ENCODE results near the gene VWF. TPM values are rescaled to one million over a fixed set of nuclear protein-coding genes. Genes with fewer than 3 reads are reported as not detected.

The VWF gene
- total and polyA plus RNA-seq, 2 experiments from 2014 or later = 0.42 to 0.56 TPM

DNA sequence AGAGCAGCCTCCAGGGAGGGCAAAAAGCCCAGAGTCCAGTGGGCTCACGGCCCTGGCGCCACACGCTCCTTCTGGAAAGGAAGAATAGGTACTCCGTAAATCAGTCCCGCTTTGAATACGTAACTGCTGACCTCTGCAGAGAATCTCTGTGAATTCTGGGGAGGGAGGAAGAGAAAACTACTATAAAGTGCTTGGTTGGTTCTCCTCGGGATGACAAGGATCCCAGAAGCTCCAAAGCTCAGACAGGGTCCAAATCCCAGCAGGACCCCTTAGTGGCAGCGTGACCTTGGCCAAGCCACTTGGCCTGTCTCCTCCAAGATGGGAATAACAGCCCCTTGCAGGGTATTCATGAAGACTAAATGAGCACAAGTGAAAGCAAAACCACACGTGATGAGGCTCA, 211.1 kb downstream of the VWF start (continued):
- no peak for TF ChIP-seq EZH2phosphoT487 (IDR thresholded peaks at IDR 0.05; ENCODE audit: unreplicated experiment)
- TF ChIP-seq, protein P1, sequence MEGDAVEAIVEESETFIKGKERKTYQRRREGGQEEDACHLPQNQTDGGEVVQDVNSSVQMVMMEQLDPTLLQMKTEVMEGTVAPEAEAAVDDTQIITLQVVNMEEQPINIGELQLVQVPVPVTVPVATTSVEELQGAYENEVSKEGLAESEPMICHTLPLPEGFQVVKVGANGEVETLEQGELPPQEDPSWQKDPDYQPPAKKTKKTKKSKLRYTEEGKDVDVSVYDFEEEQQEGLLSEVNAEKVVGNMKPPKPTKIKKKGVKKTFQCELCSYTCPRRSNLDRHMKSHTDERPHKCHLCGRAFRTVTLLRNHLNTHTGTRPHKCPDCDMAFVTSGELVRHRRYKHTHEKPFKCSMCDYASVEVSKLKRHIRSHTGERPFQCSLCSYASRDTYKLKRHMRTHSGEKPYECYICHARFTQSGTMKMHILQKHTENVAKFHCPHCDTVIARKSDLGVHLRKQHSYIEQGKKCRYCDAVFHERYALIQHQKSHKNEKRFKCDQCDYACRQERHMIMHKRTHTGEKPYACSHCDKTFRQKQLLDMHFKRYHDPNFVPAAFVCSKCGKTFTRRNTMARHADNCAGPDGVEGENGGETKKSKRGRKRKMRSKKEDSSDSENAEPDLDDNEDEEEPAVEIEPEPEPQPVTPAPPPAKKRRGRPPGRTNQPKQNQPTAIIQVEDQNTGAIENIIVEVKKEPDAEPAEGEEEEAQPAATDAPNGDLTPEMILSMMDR (conservative IDR thresholded peaks at IDR 0.05; ENCODE audit: low read depth in 2 of 2) = no peak
- TF ChIP-seq, protein P2, sequence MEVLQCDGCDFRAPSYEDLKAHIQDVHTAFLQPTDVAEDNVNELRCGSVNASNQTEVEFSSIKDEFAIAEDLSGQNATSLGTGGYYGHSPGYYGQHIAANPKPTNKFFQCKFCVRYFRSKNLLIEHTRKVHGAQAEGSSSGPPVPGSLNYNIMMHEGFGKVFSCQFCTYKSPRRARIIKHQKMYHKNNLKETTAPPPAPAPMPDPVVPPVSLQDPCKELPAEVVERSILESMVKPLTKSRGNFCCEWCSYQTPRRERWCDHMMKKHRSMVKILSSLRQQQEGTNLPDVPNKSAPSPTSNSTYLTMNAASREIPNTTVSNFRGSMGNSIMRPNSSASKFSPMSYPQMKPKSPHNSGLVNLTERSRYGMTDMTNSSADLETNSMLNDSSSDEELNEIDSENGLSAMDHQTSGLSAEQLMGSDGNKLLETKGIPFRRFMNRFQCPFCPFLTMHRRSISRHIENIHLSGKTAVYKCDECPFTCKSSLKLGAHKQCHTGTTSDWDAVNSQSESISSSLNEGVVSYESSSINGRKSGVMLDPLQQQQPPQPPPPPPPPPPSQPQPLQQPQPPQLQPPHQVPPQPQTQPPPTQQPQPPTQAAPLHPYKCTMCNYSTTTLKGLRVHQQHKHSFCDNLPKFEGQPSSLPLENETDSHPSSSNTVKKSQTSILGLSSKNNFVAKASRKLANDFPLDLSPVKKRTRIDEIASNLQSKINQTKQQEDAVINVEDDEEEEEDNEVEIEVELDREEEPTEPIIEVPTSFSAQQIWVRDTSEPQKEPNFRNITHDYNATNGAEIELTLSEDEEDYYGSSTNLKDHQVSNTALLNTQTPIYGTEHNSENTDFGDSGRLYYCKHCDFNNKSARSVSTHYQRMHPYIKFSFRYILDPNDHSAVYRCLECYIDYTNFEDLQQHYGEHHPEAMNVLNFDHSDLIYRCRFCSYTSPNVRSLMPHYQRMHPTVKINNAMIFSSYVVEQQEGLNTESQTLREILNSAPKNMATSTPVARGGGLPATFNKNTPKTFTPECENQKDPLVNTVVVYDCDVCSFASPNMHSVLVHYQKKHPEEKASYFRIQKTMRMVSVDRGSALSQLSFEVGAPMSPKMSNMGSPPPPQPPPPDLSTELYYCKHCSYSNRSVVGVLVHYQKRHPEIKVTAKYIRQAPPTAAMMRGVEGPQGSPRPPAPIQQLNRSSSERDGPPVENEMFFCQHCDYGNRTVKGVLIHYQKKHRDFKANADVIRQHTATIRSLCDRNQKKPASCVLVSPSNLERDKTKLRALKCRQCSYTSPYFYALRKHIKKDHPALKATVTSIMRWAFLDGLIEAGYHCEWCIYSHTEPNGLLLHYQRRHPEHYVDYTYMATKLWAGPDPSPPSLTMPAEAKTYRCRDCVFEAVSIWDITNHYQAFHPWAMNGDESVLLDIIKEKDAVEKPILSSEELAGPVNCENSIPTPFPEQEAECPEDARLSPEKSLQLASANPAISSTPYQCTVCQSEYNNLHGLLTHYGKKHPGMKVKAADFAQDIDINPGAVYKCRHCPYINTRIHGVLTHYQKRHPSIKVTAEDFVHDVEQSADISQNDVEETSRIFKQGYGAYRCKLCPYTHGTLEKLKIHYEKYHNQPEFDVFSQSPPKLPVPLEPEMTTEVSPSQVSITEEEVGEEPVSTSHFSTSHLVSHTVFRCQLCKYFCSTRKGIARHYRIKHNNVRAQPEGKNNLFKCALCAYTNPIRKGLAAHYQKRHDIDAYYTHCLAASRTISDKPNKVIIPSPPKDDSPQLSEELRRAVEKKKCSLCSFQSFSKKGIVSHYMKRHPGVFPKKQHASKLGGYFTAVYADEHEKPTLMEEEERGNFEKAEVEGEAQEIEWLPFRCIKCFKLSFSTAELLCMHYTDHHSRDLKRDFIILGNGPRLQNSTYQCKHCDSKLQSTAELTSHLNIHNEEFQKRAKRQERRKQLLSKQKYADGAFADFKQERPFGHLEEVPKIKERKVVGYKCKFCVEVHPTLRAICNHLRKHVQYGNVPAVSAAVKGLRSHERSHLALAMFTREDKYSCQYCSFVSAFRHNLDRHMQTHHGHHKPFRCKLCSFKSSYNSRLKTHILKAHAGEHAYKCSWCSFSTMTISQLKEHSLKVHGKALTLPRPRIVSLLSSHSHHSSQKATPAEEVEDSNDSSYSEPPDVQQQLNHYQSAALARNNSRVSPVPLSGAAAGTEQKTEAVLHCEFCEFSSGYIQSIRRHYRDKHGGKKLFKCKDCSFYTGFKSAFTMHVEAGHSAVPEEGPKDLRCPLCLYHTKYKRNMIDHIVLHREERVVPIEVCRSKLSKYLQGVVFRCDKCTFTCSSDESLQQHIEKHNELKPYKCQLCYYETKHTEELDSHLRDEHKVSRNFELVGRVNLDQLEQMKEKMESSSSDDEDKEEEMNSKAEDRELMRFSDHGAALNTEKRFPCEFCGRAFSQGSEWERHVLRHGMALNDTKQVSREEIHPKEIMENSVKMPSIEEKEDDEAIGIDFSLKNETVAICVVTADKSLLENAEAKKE (CRISPR knock-in tag; IDR thresholded peaks at IDR 0.05) = no peak

DNA sequence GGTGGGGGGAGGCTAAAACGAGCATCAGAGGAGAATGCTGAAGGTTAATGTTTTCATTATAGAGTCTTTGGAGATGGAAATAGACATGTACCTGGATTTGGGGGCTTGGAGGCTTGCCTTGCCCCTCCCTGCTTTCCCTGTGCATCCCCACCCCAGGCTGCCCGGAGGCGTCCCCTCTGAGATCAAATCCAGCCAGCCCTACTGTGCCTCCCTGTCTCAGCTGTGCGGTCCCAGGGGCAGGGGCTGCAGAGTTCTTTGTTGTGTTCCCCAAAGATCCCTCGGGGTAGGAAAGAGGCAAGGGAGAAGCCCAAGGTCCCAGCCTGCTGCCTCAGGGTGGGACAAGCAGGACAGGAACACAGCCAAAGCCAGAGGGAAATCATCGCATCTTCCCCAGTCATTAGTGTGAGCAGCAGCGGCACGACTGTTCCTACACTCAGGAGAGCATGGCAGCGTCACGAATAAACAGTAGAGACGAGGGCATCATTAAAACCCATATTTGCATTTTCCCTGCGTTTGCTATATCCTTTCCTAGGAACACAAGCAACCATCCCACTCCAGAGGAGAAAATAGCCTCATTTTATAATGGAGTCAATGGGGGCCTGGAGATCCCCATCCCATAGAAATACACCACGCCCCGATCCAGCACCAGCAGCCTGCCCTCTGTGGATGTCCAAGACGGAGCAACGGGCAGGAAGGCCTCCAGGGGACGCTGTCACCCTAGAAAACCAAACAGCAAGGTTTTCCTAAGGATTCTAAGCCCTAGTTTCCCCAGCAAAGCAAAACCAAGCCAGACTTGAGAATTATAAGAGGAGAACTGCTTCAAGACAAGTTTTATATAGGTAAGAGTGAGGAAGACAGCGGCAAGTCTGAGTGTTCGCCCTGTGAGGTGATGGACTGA, 211.8 kb downstream of the VWF start:
- H3K36me3 ChIP-seq (ENCODE audit: insufficient read depth) = no peaks in the 10 kb centered on the region
- H3K4me3 ChIP-seq = no peak overlapping the region
- TF ChIP-seq, protein P1 (conservative IDR thresholded peaks at IDR 0.05; ENCODE audit: low read depth in 2 of 2) = peak; percentile 96 to 97
- no peak for TF ChIP-seq ZNF114 (CRISPR knock-in tag; IDR thresholded peaks at IDR 0.05)
- no peaks in the 10 kb centered on the region for H3K79me2 ChIP-seq (replicated peaks; ENCODE audit: insufficient read depth)
- H4K20me1 ChIP-seq (replicated peaks; ENCODE audit: insufficient read depth) = no peaks in the 10 kb centered on the region
- H3K4me1 Mint-ChIP-seq = peaks cover 2% of the 10 kb centered on the region; the same call in 2 of the 3 replicates
- no peak overlapping the region for H3K4me2 ChIP-seq
- no peak overlapping the region for H2AFZ ChIP-seq
- no peak overlapping the region for H3K27ac ChIP-seq (ENCODE audit: low read depth)
- no peak overlapping the region; the same call in 2 of the 3 replicates for H3K4me3 Mint-ChIP-seq
- no peaks in the 10 kb centered on the region for H3K36me3 Mint-ChIP-seq (ENCODE audit: low read depth)
- peaks cover 4% of the 10 kb centered on the region for H3K27me3 Mint-ChIP-seq (ENCODE audit: insufficient read depth, low read depth, poor library complexity)
- H3K4me1 ChIP-seq (ENCODE audit: insufficient read depth) = no peaks in the 10 kb centered on the region
- no peak overlapping the region for H3K27ac Mint-ChIP-seq
- DNase-seq (ENCODE audit: low spot score) = peak; percentile 88
- no peaks in the 10 kb centered on the region; the same call in 2 of the 3 replicates for H3K9me3 Mint-ChIP-seq
- H3K9me2 ChIP-seq (ENCODE audit: insufficient read depth) = no peaks in the 10 kb centered on the region
- H3K27me3 ChIP-seq (ENCODE audit: insufficient read depth) = no peaks in the 10 kb centered on the region
- 0 out of 2 replicates have a peak, but pooled peaks cover 3% of the 10 kb centered on the region for H3F3A ChIP-seq (replicated peaks; ENCODE audit: low read depth)
- ATAC-seq = peak; percentile 97
